Lung (tissue), 16 donors: Measurements from ENCODE around the gene WDR44. TPM values are rescaled to one million over a fixed set of nuclear protein-coding genes. Genes with fewer than 3 reads are reported as not detected.
"Not testable (repeated sequence)": the region's sequence is repeated elsewhere in the genome, so short reads cannot be mapped to it uniquely, and the experiment has no call there.

ENCODE experiments used
- ATAC-seq: fragments of 200-7000 bp; cut with Tn5 transposase; one replicate; pipeline ENCODE4 v1.9.1; 2020; ENCODE audit warnings: moderate number of reproducible peaks; ENCODE audit not compliant: insufficient read depth, low FRiP score
- DNase-seq, 3 donors: peaks; one replicate each; pipeline ENCODE4 v3.0.0-alpha.2; 2013 to 2017
- H3K27ac ChIP-seq, 2 donors: one replicate each; pipeline ENCODE4 v1.5.1; 2013; ENCODE audit warnings: mild to moderate bottlenecking in 2 of 2, moderate library complexity in 2 of 2, control low read depth in 1 of 2, inconsistent platforms in 1 of 2, low read depth in 1 of 2, low read length in 1 of 2
- H3K27me3 ChIP-seq, 3 donors: one replicate each; pipeline ENCODE4 v1.5.1; 2013; ENCODE audit warnings: low read length in 2 of 3; ENCODE audit not compliant: control insufficient read depth in 3 of 3, insufficient read depth in 3 of 3
- H3K36me3 ChIP-seq, 4 donors: one replicate each; pipeline ENCODE4 v1.5.1; 2013; ENCODE audit warnings: low read length in 4 of 4, mild to moderate bottlenecking in 1 of 4, moderate library complexity in 1 of 4; ENCODE audit not compliant: control insufficient read depth in 4 of 4, insufficient read depth in 4 of 4
- H3K4me1 ChIP-seq, 5 donors: one replicate each; pipeline ENCODE4 v1.5.1; 2013; ENCODE audit warnings: low read length in 5 of 5, mild to moderate bottlenecking in 2 of 5, moderate library complexity in 1 of 5; ENCODE audit not compliant: control insufficient read depth in 5 of 5, insufficient read depth in 5 of 5
- H3K4me3 ChIP-seq: one replicate; pipeline ENCODE4 v1.5.1; 2013; ENCODE audit warnings: mild to moderate bottlenecking, control low read depth, moderate library complexity
- H3K9ac ChIP-seq, 2 donors: one replicate each; pipeline ENCODE4 v1.5.1; 2013; ENCODE audit warnings: low read length in 2 of 2, control low read depth in 1 of 2; ENCODE audit not compliant: insufficient read depth in 1 of 2
- H3K9me3 ChIP-seq, 4 donors: one replicate each; pipeline ENCODE4 v1.5.1; 2013; ENCODE audit warnings: low read length in 3 of 4, mild to moderate bottlenecking in 1 of 4, moderate library complexity in 1 of 4; ENCODE audit not compliant: control insufficient read depth in 4 of 4, insufficient read depth in 3 of 4
- WGBS, 2 donors: extraction: QIAGEN DNeasy Blood & Tissue Kit; methylation state at CpG; one replicate each; pipeline ENCODE4 v1.1.7; 2013; 5-methylcytosine and 5-hydroxymethylcytosine counted together
- long read RNA-seq, 5 donors: transcript quantifications; one replicate each; lab custom pipeline, GENCODE V29; 2026
- polyA plus RNA-seq, 2 donors: library from polyadenylated mRNA; stranded (reverse); fragments of 200-250 nt; gene quantifications; one replicate each; pipeline ENCODE4 v1.2.1, GENCODE V29; 2013
- total RNA-seq, 2 donors: library from RNA; depleted of rRNA in 1 of 2; stranded (reverse); fragments of >200 nt in 1 of 2; gene quantifications; one replicate each; pipeline ENCODE4 v1.2.1, GENCODE V29; 2014 to 2021
- TF ChIP-seq, protein P1 (sequence below): IDR thresholded peaks from 2 replicates; pipeline ENCODE4 v1.5.1; 2012; ENCODE audit warnings: mild to moderate bottlenecking; ENCODE audit errors: control extremely low read depth, extremely low read depth
- donor health status: control.
- donor health status: control.
- donor health status: Bipolar disorder and iron deficiency.
- donor health status: healthy.
- donor health status: DM: yes; HTN: yes; CAD: no.

Gene WDR44, protein sequence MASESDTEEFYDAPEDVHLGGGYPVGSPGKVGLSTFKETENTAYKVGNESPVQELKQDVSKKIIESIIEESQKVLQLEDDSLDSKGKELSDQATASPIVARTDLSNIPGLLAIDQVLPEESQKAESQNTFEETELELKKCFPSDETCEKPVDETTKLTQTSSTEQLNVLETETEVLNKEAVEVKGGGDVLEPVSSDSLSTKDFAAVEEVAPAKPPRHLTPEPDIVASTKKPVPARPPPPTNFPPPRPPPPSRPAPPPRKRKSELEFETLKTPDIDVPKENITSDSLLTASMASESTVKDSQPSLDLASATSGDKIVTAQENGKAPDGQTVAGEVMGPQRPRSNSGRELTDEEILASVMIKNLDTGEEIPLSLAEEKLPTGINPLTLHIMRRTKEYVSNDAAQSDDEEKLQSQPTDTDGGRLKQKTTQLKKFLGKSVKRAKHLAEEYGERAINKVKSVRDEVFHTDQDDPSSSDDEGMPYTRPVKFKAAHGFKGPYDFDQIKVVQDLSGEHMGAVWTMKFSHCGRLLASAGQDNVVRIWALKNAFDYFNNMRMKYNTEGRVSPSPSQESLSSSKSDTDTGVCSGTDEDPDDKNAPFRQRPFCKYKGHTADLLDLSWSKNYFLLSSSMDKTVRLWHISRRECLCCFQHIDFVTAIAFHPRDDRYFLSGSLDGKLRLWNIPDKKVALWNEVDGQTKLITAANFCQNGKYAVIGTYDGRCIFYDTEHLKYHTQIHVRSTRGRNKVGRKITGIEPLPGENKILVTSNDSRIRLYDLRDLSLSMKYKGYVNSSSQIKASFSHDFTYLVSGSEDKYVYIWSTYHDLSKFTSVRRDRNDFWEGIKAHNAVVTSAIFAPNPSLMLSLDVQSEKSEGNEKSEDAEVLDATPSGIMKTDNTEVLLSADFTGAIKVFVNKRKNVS
- total RNA-seq, result 10 to 100 TPM; 13.6 to 15.8 TPM
- polyA plus RNA-seq, result 1 to 10 TPM; 3.0 to 6.9 TPM
- long read RNA-seq, donor 1, full-length matches to known transcripts, result 4 of 4 reads
- long read RNA-seq, donor 1, partial matches to known transcripts, result 0 of 4 reads
- long read RNA-seq, donor 1, other reads (novel, unspliced or antisense), result 0 of 4 reads
- long read RNA-seq, donor 2, result 0 reads
- long read RNA-seq, donor 3, result 0 reads
- long read RNA-seq, donor 4, result 0 reads
- long read RNA-seq, donor 5, full-length matches to known transcripts, result 2 of 2 reads
- long read RNA-seq, donor 5, partial matches to known transcripts, result 0 of 2 reads
- long read RNA-seq, donor 5, other reads (novel, unspliced or antisense), result 0 of 2 reads

DNA sequence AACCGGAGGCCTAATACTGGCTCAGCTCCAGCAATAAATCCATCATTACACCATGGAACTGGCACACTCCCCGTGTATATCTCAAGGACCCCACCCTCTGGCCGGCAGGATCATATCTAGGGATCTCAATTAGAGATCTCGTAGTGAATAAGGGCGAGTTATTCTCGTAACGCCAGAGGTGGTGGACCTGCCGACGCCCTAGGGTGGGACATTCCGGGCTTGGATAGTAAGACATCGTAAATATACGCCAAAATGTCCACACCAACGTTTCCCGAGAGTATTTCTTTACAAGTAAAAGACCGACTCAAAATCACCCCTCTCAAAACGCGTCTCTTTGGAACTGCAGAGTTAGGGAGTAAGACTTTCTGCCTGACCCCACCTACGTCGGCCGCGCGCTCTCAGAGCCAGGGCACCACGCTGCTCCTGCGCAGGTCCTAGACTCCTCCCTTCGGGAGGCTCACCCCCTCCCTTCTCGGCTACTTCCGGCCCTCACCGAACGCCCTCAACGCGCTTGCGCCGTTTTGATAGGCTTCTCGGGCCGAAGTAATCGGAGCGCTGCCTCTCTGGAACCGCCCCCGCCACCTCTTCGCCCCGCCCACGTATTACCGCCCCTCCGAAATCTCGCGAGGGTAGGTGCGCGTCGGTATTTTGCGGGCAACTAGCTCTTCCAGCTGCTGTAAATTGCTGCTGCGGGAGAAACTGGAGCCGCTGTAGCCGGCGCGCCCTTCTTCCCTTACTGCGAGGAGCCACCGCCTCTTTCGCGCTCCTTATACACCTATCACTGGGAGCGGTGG lies at the start of gene WDR44:
WDR44 (plus strand) TSS at position 643 of the 794 bp plus-strand sequence. CDS start 398 bp downstream, outside the sequence.
- ATAC-seq, result peak; percentile 95
- DNase-seq, result peak; percentile 95 to 98 (median 96)
- WGBS, 2 donors, result 0 to 34% methylated on average over 47 to 60 of the region's 60 CpGs
- Histone ChIP-seq H3K27me3 (no peaks in the 10 kb centered on the region), H3K27ac (peak within 1 kb of the TSS; percentile 77 to 89), H3K4me3 (peak within 1 kb of the TSS; percentile 65), H3K36me3 (no peaks in the 10 kb centered on the region), H3K9ac (peak within 1 kb of the TSS; percentile 70 to 80), H3K9me3 (peaks cover 0 to 2% (median 0%) of the 10 kb centered on the region in 4 donors), H3K4me1 (peaks cover 0 to 5% (median 0%) of the 10 kb centered on the region in 5 donors)
- TF ChIP-seq, protein P1, sequence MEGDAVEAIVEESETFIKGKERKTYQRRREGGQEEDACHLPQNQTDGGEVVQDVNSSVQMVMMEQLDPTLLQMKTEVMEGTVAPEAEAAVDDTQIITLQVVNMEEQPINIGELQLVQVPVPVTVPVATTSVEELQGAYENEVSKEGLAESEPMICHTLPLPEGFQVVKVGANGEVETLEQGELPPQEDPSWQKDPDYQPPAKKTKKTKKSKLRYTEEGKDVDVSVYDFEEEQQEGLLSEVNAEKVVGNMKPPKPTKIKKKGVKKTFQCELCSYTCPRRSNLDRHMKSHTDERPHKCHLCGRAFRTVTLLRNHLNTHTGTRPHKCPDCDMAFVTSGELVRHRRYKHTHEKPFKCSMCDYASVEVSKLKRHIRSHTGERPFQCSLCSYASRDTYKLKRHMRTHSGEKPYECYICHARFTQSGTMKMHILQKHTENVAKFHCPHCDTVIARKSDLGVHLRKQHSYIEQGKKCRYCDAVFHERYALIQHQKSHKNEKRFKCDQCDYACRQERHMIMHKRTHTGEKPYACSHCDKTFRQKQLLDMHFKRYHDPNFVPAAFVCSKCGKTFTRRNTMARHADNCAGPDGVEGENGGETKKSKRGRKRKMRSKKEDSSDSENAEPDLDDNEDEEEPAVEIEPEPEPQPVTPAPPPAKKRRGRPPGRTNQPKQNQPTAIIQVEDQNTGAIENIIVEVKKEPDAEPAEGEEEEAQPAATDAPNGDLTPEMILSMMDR, result no peak

DNA sequence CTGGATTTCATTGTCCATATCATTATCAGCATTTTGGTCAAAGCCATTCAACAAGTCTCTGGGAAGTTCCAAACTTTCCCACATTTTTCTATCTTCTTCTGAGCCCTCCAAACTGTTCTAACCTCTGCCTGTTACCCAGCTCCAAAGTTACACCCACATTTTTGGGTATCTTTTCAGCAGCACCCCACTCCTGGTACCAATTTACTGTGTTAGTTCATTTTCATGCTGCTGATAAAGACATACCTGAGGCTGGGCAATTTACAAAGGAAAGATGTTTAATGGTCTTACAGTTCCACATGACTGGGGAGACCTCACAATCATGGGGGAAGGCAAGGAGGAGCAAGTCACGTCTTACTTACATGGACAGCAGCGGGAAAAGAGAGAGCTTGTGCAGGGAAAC lies 40.1 kb upstream of the WDR44 start:
- not testable (repeated sequence) for H3K4me3 ChIP-seq, H3K4me1 ChIP-seq, H3K36me3 ChIP-seq, H3K9me3 ChIP-seq, H3K27me3 ChIP-seq, DNase-seq, H3K27ac ChIP-seq, H3K9ac ChIP-seq, ATAC-seq
- 90 to 100% methylated on average over 2 of the region's 2 CpGs for WGBS, 2 donors

DNA sequence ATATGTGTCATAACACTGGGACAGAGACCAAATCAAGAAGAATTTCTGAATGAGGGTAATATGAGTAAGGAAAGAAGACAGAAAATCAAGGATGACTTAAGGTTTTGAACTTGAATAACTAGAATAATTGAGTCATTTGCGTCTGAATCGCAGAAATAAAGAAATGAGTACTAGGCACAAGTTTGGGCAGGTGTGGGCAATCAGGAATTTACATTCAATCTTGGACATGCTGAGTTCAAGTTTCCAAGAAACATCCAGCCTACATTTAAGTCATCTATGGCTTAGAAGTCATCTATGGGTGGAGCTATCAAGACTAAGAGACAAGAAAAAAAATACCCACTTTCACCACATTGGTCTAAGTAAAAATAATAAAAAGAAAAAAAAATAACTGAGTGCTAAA lies 30.4 kb upstream of the WDR44 start:
- 63 to 100% methylated on average over 2 of the region's 2 CpGs for WGBS, 2 donors
- TF ChIP-seq, protein P1, result no peak

More for the DNA sequence above, 30.4 kb upstream of the WDR44 start:
- H3K9ac ChIP-seq, result no peak overlapping the region
- H3K27ac ChIP-seq, result no peak overlapping the region
- ATAC-seq (no peak), DNase-seq (no peak)
- no peaks in the 10 kb centered on the region for H3K36me3 ChIP-seq
- H3K4me3 ChIP-seq, result no peak overlapping the region
- peaks cover 0 to 2% (median 0%) of the 10 kb centered on the region in 4 donors for H3K9me3 ChIP-seq
- no peaks in the 10 kb centered on the region for H3K4me1 ChIP-seq
- H3K27me3 ChIP-seq, result peaks cover 0 to 4% (median 0%) of the 10 kb centered on the region in 3 donors
